ENCODE data around the gene OGT.

DNA sequence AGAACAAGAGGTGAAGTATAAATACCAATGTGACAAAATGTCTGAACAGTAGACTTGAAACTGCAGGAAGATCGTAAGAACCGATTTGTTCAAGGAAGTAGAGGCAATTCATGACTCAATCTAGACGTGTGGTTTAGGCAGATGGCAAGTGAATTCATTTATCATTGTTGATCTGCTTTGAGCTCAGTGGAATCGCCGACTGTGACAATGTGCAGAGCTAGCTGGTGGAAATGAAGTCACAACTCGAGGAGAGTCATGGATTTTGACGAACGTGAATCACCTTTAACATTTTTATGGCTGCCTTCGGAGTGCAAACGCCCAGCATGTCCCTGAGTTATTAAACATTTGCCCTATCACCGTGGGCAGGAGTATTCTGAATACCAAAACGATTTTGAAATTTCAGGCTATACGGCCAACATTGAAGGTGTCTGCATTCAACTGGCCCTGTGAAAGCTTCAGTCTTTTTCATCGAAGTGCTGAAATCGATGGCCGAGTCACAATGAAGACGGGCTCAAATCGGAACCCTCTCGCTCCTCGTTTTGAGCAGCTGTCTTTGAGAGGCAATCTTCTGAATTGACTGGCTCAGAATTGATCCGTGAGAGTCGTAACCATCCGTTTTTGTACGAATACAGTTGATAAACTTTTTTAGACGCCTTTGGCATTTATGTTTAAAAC lies 689 bp upstream of the OGT start:
- TF ChIP-seq ESRRA (IDR thresholded peaks at IDR 0.05; ENCODE audit: low read length) (no peak), EP300 (IDR thresholded peaks at IDR 0.05; ENCODE audit: borderline replicate concordance in 1 of 2, control insufficient read depth in 1 of 2, low read depth in 2 of 2, low read length in 2 of 2) (no peak), TAF1 (IDR thresholded peaks at IDR 0.05; ENCODE audit: borderline replicate concordance, low read depth, low read length) (no peak), RFX5 (IDR thresholded peaks at IDR 0.05; ENCODE audit: low read depth, low read length) (no peak), POLR2A (IDR thresholded peaks at IDR 0.05; ENCODE audit: low read depth, low read length) (no peak), BRCA1 (IDR thresholded peaks at IDR 0.05; ENCODE audit: low read depth, low read length) (no peak)
- TF ChIP-seq, protein P1, sequence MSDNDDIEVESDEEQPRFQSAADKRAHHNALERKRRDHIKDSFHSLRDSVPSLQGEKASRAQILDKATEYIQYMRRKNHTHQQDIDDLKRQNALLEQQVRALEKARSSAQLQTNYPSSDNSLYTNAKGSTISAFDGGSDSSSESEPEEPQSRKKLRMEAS (IDR thresholded peaks at IDR 0.05; ENCODE audit: low read depth, low read length) = no peak
- TF ChIP-seq, protein P2, sequence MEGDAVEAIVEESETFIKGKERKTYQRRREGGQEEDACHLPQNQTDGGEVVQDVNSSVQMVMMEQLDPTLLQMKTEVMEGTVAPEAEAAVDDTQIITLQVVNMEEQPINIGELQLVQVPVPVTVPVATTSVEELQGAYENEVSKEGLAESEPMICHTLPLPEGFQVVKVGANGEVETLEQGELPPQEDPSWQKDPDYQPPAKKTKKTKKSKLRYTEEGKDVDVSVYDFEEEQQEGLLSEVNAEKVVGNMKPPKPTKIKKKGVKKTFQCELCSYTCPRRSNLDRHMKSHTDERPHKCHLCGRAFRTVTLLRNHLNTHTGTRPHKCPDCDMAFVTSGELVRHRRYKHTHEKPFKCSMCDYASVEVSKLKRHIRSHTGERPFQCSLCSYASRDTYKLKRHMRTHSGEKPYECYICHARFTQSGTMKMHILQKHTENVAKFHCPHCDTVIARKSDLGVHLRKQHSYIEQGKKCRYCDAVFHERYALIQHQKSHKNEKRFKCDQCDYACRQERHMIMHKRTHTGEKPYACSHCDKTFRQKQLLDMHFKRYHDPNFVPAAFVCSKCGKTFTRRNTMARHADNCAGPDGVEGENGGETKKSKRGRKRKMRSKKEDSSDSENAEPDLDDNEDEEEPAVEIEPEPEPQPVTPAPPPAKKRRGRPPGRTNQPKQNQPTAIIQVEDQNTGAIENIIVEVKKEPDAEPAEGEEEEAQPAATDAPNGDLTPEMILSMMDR (IDR thresholded peaks at IDR 0.05 in 2 of 3, conservative IDR thresholded peaks at IDR 0.05 in 1 of 3; ENCODE audit: control insufficient read depth in 2 of 3, extremely low read depth in 1 of 3, insufficient read depth in 1 of 3, low read depth in 3 of 3, low read length in 3 of 3) = no peak
- TF ChIP-seq, protein P3, sequence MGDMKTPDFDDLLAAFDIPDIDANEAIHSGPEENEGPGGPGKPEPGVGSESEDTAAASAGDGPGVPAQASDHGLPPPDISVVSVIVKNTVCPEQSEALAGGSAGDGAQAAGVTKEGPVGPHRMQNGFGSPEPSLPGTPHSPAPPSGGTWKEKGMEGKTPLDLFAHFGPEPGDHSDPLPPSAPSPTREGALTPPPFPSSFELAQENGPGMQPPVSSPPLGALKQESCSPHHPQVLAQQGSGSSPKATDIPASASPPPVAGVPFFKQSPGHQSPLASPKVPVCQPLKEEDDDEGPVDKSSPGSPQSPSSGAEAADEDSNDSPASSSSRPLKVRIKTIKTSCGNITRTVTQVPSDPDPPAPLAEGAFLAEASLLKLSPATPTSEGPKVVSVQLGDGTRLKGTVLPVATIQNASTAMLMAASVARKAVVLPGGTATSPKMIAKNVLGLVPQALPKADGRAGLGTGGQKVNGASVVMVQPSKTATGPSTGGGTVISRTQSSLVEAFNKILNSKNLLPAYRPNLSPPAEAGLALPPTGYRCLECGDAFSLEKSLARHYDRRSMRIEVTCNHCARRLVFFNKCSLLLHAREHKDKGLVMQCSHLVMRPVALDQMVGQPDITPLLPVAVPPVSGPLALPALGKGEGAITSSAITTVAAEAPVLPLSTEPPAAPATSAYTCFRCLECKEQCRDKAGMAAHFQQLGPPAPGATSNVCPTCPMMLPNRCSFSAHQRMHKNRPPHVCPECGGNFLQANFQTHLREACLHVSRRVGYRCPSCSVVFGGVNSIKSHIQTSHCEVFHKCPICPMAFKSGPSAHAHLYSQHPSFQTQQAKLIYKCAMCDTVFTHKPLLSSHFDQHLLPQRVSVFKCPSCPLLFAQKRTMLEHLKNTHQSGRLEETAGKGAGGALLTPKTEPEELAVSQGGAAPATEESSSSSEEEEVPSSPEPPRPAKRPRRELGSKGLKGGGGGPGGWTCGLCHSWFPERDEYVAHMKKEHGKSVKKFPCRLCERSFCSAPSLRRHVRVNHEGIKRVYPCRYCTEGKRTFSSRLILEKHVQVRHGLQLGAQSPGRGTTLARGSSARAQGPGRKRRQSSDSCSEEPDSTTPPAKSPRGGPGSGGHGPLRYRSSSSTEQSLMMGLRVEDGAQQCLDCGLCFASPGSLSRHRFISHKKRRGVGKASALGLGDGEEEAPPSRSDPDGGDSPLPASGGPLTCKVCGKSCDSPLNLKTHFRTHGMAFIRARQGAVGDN (IDR thresholded peaks at IDR 0.05) = no peak

Measured in GM12878 (cell line).